Activated CD8-positive, alpha-beta memory T cell treated with anti-CD3 and anti-CD28 coated beads for 1 hour (primary cell): ENCODE measurements around the gene TEK.
"Not testable (repeated sequence)": the region's sequence is repeated elsewhere in the genome, so short reads cannot be mapped to it uniquely, and the experiment has no call there.

Source experiments
- DNase-seq, 2 donors: peaks; one replicate each; pipeline ENCODE4 v3.0.0-alpha.2; 2020; ENCODE audit warnings: low read depth in 1 of 2; ENCODE audit errors: extremely low read depth in 1 of 2

Gene TEK

DNA sequence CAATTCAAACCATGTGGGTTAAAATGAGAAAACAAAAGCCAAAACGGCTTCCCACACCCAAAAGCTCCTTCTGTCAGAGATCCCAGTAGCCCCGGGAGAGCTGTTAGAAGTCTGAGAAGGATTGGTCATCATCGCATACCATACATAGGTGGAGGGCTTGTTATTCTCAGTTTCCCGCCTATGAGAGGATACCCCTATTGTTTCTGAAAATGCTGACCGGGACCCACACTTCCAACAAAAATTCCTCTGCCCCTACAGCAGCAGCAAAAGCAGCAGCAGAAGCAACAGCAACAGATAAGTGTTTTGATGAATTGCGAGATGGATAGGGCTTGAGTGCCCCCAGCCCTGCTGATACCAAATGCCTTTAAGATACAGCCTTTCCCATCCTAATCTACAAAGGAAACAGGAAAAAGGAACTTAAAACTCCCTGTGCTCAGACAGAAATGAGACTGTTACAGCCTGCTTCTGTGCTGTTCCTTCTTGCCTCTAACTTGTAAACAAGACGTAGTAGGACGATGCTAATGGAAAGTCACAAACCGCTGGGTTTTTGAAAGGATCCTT, at the start of gene TEK:
TSS of gene TEK (plus strand) at position 245 of the 561 bp plus-strand sequence. CDS start 366 bp downstream, outside the sequence.
- DNase-seq = no peak

DNA sequence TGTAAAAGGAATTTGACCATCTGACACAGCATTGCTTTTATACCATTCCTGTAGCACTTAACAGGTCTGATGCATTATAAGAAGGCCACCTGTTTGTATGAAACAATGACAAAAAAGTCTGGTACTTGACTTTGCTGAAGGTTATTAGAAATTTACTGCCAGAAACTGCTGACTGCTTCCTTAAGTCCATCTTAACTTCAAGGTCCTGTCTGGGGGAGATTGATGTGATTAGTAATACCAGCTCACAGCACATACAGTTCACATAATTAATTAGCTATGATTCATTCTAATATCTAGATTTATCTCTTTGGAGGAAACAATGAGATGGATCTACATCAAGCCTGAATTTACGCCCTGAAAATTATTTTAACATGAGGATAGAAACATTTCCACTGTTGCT, 49.6 kb upstream of the TEK start:
- DNase-seq = no peak

DNA sequence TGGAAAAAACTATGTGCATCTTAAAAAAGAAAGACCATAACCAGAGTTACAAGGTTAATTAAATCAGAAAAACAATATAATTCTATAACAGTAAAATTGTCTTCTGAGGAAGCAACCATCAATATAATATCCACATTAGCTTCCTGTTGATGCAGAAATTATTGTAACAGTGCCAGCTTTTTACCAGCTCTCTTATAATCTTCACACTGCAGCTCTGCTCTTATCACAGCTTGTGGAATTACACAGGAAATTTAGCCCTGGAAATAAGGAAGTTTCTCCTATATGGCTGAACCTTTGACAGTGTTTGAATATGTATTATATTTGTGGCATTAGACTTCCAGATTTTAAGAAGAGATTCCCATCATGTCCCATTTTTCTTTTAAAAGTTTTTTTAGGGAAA, 49.1 kb upstream of the TEK start:
- DNase-seq = no peak

DNA sequence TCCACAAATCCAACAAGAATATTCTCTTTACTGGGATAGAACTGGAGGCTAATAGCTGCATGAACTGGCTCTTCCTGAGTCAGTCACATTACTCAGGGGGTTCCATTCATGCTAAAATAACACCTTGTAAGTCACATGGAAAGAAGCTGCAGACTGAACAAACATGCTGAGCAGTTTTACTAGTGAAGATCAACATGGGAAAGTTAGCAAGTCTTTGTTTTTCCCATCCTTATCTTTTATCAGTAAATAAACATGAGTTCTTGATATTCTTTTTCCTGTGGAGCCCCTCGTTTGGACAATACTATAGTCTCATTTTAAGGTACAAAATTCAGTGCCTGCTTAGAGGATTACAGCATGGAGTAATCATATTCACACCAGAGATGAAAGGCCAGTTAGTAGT, 43.7 kb upstream of the TEK start:
- no peak for DNase-seq

DNA sequence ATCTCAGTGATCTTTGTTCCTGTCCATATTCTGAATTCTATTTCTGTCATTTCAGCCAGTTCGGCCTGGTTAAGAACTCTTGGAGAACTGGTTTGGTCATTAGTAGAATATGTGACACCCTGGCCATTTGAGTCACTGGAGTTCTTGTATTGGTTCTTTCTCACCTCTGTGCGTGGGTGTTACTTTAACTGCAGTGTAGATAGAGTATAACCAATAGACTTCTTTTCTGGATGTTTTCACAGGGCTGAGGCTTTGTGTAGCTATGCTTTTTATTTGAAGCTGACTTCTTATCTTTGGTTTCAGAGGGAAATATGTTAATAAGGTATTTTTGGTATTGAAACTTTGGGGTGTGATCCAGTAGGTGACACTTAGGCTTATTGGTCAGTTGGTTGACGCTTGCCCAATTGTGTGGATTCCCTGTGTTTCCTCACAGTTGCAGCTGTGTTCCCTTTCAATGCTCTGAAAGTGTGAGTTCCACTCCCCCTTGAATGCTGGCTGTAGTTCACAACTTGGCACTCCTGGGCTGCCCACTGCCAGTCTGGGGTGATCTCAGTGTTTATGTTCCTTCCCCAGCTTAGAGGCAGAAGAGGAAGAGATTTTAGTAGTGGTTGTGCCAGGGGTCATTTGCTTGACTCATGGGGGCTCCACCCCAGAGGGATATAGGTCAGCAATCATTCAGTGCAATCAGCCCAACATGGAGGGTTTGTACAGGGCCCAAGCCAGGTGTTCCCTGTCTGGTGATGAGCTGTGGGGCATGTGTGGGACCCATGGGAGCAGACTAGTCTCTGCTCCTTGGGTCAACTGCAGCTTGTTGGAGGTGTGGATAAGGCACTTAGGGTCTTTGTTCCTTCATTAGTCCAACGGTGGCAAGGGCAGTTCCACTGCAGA, 34.9 kb upstream of the TEK start:
- DNase-seq = no peak

DNA sequence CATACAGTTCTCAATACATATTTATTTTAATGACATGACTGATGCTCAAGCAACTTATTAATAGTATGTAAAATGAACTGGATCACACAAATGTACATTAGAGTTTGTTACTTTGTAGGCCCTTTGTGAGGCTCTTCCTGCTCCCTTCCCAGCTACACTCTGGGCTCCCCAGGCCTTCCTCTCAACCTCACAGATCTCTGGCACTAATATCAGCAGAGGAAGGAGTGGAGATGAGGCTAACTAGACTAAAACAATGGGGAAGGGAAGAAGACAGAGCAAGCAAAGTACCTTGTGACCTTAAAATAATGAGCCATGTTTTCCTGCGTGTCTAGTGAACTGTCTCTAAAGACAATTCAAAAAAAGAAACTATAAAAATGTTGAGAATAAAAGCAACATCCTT, 30.3 kb upstream of the TEK start:
- DNase-seq = no peak

DNA sequence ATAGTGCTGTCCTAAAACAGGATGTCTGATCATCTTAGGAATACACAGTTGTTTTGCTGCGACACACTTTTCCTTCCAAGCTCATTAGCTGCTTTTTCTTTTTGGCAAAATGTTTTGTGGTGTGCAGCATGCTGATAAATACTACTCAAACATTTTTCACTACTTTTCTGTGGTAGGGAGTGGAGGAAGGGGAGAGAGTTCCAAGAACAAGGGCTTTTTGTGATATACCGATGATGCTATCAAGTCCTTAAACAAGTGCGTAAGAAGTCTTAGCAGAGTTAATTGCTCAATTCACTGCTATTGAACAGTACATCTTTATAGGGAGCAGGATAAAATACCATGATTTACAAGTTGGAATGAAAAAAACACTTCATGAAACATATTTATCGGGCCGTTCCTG, 23.6 kb upstream of the TEK start:
- no peak for DNase-seq

GRCh38 chr9:27086818-27087680, 22.0 kb upstream of the TEK start:
- DNase-seq = no peak

DNA sequence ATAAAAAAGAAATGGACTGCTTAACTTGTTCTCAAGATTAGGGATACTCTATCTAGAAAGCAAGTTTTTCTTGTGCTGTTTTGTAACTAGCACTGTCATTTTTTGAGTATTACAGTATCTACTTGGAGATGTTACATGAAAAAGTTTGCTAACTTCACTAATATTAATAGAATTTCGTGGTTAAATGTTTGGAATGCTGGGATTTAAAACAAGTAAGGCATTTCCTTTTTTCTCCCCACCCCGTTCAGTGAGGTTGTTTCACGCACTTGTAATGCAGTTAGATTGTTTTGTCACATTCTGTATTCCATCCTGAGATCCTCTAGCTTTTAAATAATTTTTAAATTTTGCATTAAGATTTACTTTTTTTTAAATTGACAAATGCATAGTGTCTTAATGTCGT, 20.0 kb upstream of the TEK start:
- no peak for DNase-seq

DNA sequence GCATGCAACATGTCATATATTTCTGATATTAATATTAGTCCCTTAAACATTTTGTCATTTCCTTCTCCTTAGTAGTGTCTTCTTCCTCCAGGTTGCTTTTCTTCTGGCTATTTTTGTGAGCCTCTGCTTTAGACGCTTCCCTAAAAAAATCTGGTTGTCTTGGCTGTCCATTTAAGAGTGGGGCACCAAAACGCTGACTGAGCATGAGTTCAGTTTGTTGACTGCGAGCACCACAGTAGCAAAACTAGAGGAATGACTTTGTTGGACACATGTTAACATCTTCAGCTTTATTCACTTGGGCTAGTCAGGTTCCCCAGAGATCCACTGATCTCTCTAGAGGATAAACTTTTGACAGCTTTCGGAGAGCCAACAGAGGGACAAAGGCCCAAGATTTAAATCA, 19.3 kb upstream of the TEK start:
- DNase-seq = no peak

DNA sequence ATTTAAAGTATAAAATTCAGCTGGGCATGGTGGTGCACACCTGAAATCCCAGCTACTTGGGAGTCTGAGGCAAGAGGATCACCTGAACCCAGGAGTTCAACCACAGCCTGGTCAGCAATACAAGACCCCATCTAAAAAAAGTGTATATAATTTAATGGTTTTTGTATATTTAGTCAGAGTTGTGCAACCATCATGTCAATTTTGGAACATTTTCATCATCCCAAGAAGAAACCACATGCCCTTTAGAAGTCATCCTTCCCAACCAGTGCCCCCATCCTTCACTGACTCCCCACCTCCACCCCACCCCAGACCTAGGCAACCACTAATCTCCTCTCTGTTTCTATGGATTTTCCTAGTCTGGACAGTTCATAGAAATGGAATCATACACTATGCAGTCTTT, 18.8 kb upstream of the TEK start:
- DNase-seq = no peak

DNA sequence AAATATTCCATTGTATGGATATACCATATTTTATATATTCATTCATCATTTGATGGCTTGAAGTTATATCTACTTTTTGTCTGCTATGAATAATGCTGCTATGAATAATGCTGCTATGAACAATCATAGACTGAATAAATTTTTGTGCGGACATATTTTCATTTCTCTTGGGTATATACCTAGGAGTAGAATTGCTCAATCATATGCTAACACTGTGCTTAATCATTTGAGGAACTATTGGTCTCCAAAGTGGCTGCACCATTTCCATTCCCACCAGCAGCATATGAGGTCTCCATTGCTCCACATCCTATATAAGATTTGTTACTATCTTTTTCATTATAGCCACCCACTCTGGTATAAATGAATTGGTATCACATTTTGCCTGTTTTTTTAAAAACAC, 18.3 kb upstream of the TEK start:
- no peak for DNase-seq

GRCh38 chr9:27092496-27092895, 16.5 kb upstream of the TEK start:
- DNase-seq = not testable (repeated sequence)

- DNase-seq = not testable (repeated sequence)
Measured at GRCh38 chr9:27093384-27094067, 15.5 kb upstream of the TEK start.

DNA sequence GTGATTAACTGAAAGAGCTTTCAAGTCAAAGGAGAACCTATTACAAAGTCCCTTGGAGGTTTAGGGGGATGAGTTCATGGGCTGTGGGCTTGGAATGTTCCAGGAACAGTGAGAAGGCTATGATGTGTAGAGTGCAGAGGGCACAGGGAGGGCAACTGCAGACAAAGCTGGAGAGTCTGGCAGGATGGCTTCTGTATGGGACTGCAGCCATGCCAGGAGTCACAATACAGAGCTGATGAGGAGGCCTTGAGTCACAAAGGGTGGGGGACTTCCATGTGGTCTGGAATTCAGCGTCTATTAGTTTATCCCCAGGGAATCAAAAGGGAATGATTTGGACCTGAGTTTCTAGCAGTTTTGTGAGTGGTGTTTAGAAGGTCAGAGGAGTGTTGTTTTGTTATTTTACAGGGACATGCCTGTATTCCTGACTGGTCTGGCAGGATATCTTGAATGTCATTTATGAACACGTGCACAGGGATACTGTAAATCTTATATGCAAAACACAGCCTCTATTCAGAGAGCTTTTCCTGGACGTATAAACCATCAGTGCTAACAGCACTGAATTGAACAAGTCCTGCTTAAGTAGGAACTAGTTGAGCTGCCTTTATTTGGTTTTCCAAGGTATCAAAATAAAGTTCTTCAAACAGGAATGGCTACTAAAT, 14.3 kb upstream of the TEK start:
- DNase-seq = no peak

DNA sequence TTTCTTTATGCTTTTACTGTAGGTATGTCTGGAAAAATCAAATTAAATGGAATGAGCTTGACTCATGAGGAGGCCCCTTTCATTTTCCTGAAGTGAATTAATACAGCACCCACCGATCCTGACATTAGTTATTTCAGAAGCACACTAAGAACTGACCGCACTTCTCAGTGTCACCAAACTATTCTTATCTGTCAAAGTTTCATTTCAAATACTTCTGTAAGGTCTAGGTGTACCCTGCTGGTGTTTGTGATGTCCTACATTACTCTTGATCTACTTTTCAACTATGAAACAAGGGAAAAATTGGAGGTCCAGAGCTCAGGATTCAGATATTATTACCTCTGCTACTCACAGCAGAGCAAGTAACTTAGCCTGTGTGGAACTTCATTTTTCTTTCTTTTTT, 1.8 kb upstream of the TEK start:
- DNase-seq = no peak

DNA sequence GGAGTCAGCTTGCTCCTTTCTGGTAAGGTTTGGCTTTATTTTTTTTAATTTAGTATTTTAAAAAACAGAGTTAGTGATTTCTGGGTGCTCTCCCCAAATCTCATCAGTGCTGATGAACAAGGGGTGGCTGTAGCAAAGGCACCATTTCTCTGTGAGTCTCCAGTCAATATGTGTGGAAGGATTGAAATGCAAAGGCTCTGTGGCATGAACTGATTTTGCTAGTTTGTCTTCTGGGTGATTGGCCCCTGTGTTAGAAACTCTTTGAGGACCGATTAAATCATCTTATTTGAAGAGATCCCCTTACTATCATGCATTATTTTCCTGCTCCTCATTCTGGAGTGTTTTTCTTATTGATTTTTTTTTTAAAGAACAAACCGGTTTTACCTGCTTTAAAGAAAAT, 596 bp downstream of the TEK start:
- DNase-seq = no peak

DNA sequence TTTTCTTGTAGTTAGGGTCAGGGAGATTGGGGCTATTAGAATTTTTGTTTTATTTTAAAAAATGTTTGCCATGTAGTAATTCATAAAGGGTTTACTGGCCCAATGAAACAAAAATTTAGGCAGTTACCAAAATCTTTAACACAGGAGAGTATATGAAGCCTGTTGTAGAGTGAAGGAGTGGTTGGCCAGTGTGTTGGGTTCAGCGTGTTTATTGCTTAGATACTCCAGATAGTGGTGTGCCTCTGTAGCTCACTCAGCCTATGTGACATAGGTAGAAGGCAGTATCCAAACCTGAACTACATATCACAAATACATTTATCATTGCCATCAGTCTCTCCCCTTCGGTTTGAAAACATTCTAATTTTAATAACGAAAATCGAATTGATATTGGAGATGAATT, 1.2 kb downstream of the TEK start:
- DNase-seq = no peak

DNA sequence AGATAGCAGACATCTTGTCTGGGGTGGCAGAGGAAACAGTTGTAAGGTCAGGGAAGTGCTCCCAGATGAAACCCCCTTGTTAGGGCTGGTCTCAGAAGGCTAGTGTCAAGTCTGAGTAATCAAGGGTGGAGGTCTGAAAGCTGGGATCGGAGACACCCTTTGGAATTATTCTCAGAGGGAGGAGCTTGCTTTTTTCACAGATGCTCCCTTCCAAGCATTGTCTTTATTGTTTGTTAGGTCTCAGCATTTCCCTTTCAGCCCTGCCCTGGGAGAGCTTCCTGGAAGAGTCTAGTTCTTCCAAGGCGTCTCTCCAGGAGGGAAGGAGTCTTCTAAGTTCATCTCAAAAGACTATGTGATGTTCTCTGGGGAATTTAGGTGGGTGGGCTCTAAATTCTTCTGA, 3.2 kb downstream of the TEK start:
- no peak for DNase-seq

DNA sequence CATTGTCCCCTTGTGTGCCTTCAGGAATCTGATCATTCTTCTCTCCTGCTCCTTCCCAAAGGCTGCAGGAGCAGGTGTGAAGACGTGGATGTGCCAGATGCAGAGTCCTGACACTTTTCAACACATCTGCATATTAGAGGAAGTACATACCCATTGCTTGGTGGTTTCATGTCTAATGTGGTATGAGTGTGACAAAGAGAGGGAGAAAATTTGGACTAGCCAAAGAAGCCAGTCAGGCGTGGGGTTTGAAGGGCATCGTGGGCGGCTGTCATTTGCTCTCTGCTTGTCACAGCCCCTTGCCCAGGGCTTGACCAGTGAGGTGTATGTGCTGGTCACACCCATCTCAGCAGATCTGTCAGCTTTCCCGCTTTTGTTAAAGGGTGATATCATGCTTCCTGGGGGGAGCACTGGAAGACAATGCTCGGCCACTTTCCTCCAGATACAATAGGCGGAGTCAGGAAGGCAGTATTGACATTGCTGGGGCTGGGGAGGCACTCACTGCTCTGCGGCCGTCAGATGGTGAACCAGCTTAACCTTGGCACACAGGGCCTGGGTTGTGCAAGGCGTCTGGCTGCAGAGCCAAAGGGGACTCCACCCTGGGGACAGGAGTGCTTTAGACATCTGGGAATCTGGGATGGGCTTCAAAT, 8.6 kb downstream of the TEK start:
- no peak for DNase-seq
